GM12878 (cell line): ENCODE data around the gene PARD6A. TPM values are rescaled to one million over a fixed set of nuclear protein-coding genes. Genes with fewer than 3 reads are reported as not detected.

Experiments
- ATAC-seq: fragments of 200-7000 bp; cut with Tn5 transposase; 3 replicates; pipeline ENCODE4 v1.9.1; 2020; ENCODE audit warnings: mild to moderate bottlenecking, moderate library complexity
- BruUV-seq: library from RNA; stranded (reverse); fragments of 400-500 nt; replicated peaks from 2 replicates; lab custom pipeline; 2021; lab: Mats Ljungman, UMichigan
- CTCF ChIA-PET: fragments of 300-600 bp; sonication (Branson Sonifier 250); formaldehyde crosslinking; extraction: SDS; loops from one replicate; lab custom pipeline; 2021; ENCODE audit warnings: inconsistent platforms; lab: Yijun Ruan, JAX
- POLR2A ChIA-PET: fragments of 350-600 bp; formaldehyde crosslinking; extraction: SDS; loops from one replicate; lab custom pipeline; 2021; ENCODE audit warnings: inconsistent platforms; lab: Charles Lee
- RAD21 ChIA-PET: fragments of 300-600 bp; sonication (Branson Sonifier 250); formaldehyde crosslinking; loops from one replicate; lab custom pipeline; 2023; ENCODE audit warnings: antibody characterized with exemption; ENCODE audit not compliant: unreplicated experiment; lab: Charles Lee
- SMC1A ChIA-PET: fragments of 300-600 bp; sonication (Branson Sonifier 250); formaldehyde crosslinking; loops from one replicate; lab custom pipeline; 2023; ENCODE audit not compliant: unreplicated experiment, uncharacterized antibody; lab: Charles Lee
- DNase-seq: peaks from one replicate; pipeline ENCODE4 v3.0.0-alpha.2; 2011; ENCODE audit warnings: low read depth, low spot score
- FAIRE-seq: peaks from 3 replicates; lab custom pipeline; 2011; peaks lifted over from hg19 to GRCh38; lab: Jason Lieb, UNC
- H2AFZ ChIP-seq: 2 replicates; pipeline ENCODE4 v1.6.0; 2011; ENCODE audit warnings: low read depth, low read length, control low read depth; ENCODE audit not compliant: control insufficient read depth
- H3K27ac ChIP-seq: 2 replicates; pipeline ENCODE4 v1.5.1; 2011; ENCODE audit warnings: control low read depth; ENCODE audit not compliant: control insufficient read depth, insufficient read depth
- H3K27me3 ChIP-seq, 2 experiments: replicated peaks in 1 of 2; 2 replicates each; pipeline versions ENCODE4 v1.6.0 to v1.6.1; 2011; ENCODE audit warnings: low read length in 1 of 2; ENCODE audit not compliant: control insufficient read depth in 2 of 2, insufficient read depth in 2 of 2
- H3K36me3 ChIP-seq, 2 experiments: 2 replicates each; pipeline ENCODE4 v1.5.1; 2011; ENCODE audit warnings: low read length in 1 of 2; ENCODE audit not compliant: control insufficient read depth in 2 of 2, insufficient read depth in 2 of 2
- H3K4me1 ChIP-seq: 2 replicates; pipeline ENCODE4 v1.6.1; 2011; ENCODE audit warnings: mild to moderate bottlenecking, low read length, moderate library complexity, mixed read lengths; ENCODE audit not compliant: control insufficient read depth, insufficient read depth
- H3K4me2 ChIP-seq: 2 replicates; pipeline ENCODE4 v1.6.0; 2011; ENCODE audit warnings: control low read depth; ENCODE audit not compliant: control insufficient read depth, insufficient read depth
- H3K4me3 ChIP-seq: fragments of 200-600 bp; sonication (generic); 2 replicates; pipeline ENCODE4 v1.5.1; 2016
- H3K79me2 ChIP-seq: 2 replicates; pipeline ENCODE4 v1.6.0; 2011; ENCODE audit warnings: low read length; ENCODE audit not compliant: control insufficient read depth, insufficient read depth
- H3K9ac ChIP-seq: 2 replicates; pipeline ENCODE4 v1.8.0; 2011; ENCODE audit warnings: low read length, control low read depth, mixed read lengths; ENCODE audit not compliant: control insufficient read depth, insufficient read depth
- H3K9me3 ChIP-seq: replicated peaks from 3 replicates; pipeline ENCODE4 v1.5.1; 2011; ENCODE audit warnings: mild to moderate bottlenecking, low read length; ENCODE audit not compliant: control insufficient read depth, insufficient read depth
- H4K20me1 ChIP-seq: 2 replicates; pipeline ENCODE4 v1.6.0; 2011; ENCODE audit not compliant: control insufficient read depth, insufficient read depth
- BACH1 ChIP-seq: fragments of 450-650 bp; IDR thresholded peaks from 2 replicates; pipeline ENCODE4 v1.6.1; 2017; ENCODE audit warnings: mild to moderate bottlenecking, borderline replicate concordance
- IKZF1 ChIP-seq: fragments of 450-650 bp; conservative IDR thresholded peaks from 2 replicates; pipeline ENCODE4 v1.6.1; 2017; ENCODE audit warnings: antibody characterized with exemption, mild to moderate bottlenecking
- JUND ChIP-seq: IDR thresholded peaks from 2 replicates; pipeline ENCODE4 v1.6.1; 2012; ENCODE audit warnings: low read depth, mild to moderate bottlenecking, low read length, improper control_type of control experiment, moderate library complexity
- NFYA ChIP-seq: IDR thresholded peaks from 2 replicates; pipeline ENCODE4 v1.6.1; 2011; ENCODE audit warnings: low read depth, mild to moderate bottlenecking, low read length, improper control_type of control experiment, borderline replicate concordance
- REST ChIP-seq: IDR thresholded peaks from 2 replicates; pipeline ENCODE4 v1.6.1; 2012; ENCODE audit warnings: mild to moderate bottlenecking, low read depth, low read length
- SMARCA5 ChIP-seq: fragments of 450-650 bp; IDR thresholded peaks from 2 replicates; pipeline ENCODE4 v1.6.1; 2017; ENCODE audit warnings: mild to moderate bottlenecking
- SRF ChIP-seq, 2 experiments: IDR thresholded peaks; 2 replicates each; pipeline ENCODE4 v1.6.1; 2011; ENCODE audit warnings: low read depth in 2 of 2, low read length in 2 of 2, mild to moderate bottlenecking in 1 of 2, moderate library complexity in 1 of 2
- TCF7 ChIP-seq: IDR thresholded peaks from 2 replicates; pipeline ENCODE4 v1.6.1; 2014; ENCODE audit warnings: antibody characterized with exemption, borderline replicate concordance
- ZNF592 ChIP-seq: fragments of 450-650 bp; IDR thresholded peaks from 2 replicates; pipeline ENCODE4 v1.6.1; 2017; ENCODE audit warnings: mild to moderate bottlenecking, moderate library complexity
- WGBS: methylation state at CpG from one replicate; pipeline ENCODE4 v1.1.6; 2016; ENCODE audit warnings: low lambda C conversion rate; ENCODE audit not compliant: insufficient replicate concordance, insufficient coverage; ENCODE audit errors: missing lambda C conversion rate; 5-methylcytosine and 5-hydroxymethylcytosine counted together
- in situ Hi-C: fragments of 300-500 bp; cut with MboI; formaldehyde crosslinking; loops from 9 replicates; pipeline ENCODE4 v1.14.3; 2018; ENCODE audit warnings: mixed read lengths
- intact Hi-C: fragments of 100-400 bp; cut with micrococcal nuclease; formaldehyde crosslinking; loops from one replicate; pipeline ENCODE4 v1.14.2; 2022; ENCODE audit not compliant: unreplicated experiment
- polyA plus RNA-seq, 11 experiments: library from polyadenylated mRNA; depleted of rRNA in 4 of 11; unstranded in 6 of 11; stranded (reverse) in 5 of 11; fragments of >200 nt; fragmentation: Nextera tagmentation in 4 of 11; fragmentation: Illumina TruSeq in 1 of 11; extraction: Ambion mirVana in 4 of 11; extraction: Trizol in 1 of 11; gene quantifications; 1 replicate in 1 of 11; 2 replicates in 10 of 11; pipeline versions ENCODE4 v1.2.1 to v1.2.3, GENCODE V29; 2011 to 2016; ENCODE audit warnings: inconsistent platforms in 2 of 11, missing spikeins in 2 of 11, low read depth in 1 of 11
- total RNA-seq, 4 experiments: library from RNA; depleted of rRNA in 3 of 4; stranded (reverse); fragments of >200 nt in 3 of 4; fragmentation: Illumina TruSeq in 1 of 4; extraction: Trizol in 1 of 4; gene quantifications; 2 replicates each; pipeline versions ENCODE4 v1.2.1 to v1.2.3, GENCODE V29; 2013 to 2021

PARD6A gene
- total and polyA plus RNA-seq, 10 of the 15 experiments (the other 5 are each of a cell fraction or from before 2014, with no cell fraction given): 0.42 to 10.1 (median 4.4) TPM

GRCh38 chr16:67659675-67660563 lies 841 bp upstream of the PARD6A start, which contains the start of gene ACD (continued):
- no peak for TF ChIP-seq ZNF592
- TF ChIP-seq NFYA: no peak

DNA sequence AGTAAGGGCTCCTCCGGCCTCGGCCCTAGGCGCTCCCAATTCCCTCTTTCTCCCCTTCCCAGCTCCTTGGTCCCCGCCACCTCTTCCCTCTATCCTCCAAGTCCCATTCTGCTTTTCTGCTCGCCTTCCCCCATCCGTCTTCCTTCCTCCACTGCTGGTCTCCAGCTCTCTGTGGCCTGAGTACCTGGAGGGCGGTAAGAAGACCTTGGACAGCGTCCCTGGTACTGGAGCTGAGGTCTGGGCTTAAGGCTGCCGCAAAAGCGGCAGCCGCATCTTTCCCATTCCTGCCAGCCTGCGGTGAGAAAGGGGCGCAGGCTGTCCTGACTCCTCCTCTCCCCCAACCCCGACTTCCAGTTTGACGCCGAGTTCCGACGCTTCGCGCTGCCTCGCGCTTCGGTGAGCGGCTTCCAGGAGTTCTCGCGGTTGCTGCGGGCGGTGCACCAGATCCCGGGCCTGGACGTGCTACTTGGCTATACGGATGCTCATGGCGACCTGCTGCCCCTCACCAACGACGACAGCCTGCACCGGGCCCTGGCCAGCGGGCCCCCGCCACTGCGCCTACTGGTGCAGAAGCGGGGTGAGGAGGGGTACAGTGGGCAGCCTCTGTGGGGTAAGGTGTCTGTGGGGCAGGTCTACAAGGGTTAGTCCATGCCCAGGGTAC lies 471 bp downstream of the PARD6A start:
- RAD21 ChIA-PET: interaction anchor here (1.5 to 3.2 kb wide), 4 partner anchors 16 to 180 kb away, joined by 3 to 17 read pairs (median 6); partner anchors contain the start of genes ATP6V0D1 and CARMIL2
- intact Hi-C loops: loop anchor here (5.0 kb wide), 1 partner anchor 504 kb away; the partner anchor contains the start of genes FBXL8 and TRADD
- BruUV-seq: no TSS peak
- H3K27me3 ChIP-seq: no peaks in the 10 kb centered on the region
- TF ChIP-seq SRF (IDR thresholded peaks at IDR 0.05; ENCODE audit: low read depth in 2 of 2, low read length in 2 of 2) (no peak), IKZF1 (peak; percentile 32; the same call in 1 of the 2 replicates), REST (peak; percentile 79), TCF7 (no peak), BACH1 (peak; percentile 5; the same call in 1 of the 2 replicates), SMARCA5 (0 out of 2 replicates have a peak, but pooled peaks have one; percentile 24), JUND (no peak)
- TF ChIP-seq, all 136 proteins: peak for 4
- ATAC-seq (no peak), FAIRE-seq (no peak), DNase-seq (no peak)
- peak overlapping the region; percentile 83 for H3K4me3 ChIP-seq
- peaks cover 12% of the 10 kb centered on the region for H3K79me2 ChIP-seq
- WGBS: 24% methylated on average over 35 of the region's 39 CpGs
- ChIA-PET CTCF (interaction anchor here (0.7 to 4.3 kb wide), 4 partner anchors 17 to 172 kb away, joined by 3 to 29 read pairs (median 18); partner anchors contain the start of genes CARMIL2 and CTCF), SMC1A (no interaction called here), POLR2A (interaction anchor here (0.5 to 2.8 kb wide), 4 partner anchors 16 to 169 kb away, joined by 3 to 16 read pairs (median 3); partner anchors contain the start of gene CARMIL2)
- no peaks in the 10 kb centered on the region for H4K20me1 ChIP-seq
- peak overlapping the region; percentile 49; the same call in 1 of the 2 replicates for H3K9ac ChIP-seq
- H3K27ac ChIP-seq: no peak overlapping the region
- peaks cover 10 to 11% of the 10 kb centered on the region in 2 experiments; a peak in 3 of 4 replicates for H3K36me3 ChIP-seq
- in situ Hi-C loops: no loop called here
- peak overlapping the region; percentile 84 for H2AFZ ChIP-seq
- H3K9me3 ChIP-seq: no peaks in the 10 kb centered on the region
- H3K4me1 ChIP-seq: peaks cover 10% of the 10 kb centered on the region
- peak overlapping the region; percentile 78 for H3K4me2 ChIP-seq
